Measurements from ENCODE around the gene ANTXR2.

ANTXR2 gene

DNA sequence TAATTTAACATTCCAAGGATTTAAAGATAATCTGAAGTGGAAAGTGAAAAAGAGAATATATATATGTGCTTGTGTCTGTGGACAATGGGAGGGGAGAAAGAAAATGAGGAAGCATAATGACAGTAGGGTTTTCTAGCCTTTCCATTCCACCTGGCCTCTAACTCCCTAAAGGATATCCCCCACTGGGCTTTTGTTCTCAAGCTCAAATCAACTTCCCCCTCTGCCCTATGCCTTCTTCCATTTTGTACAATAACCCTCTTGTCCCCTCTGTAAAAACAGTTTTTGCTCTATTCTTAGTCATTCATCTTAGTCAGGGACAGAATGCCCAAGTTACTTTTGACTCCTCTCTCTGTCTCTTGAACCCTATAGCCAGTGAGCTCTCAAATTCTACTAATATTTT, 23.6 kb downstream of the ANTXR2 start:
- no peak overlapping the region for H3K27ac ChIP-seq
- no peak for TF ChIP-seq ZFX (IDR thresholded peaks at IDR 0.05; ENCODE audit: borderline replicate concordance)
- TF ChIP-seq, protein P1, sequence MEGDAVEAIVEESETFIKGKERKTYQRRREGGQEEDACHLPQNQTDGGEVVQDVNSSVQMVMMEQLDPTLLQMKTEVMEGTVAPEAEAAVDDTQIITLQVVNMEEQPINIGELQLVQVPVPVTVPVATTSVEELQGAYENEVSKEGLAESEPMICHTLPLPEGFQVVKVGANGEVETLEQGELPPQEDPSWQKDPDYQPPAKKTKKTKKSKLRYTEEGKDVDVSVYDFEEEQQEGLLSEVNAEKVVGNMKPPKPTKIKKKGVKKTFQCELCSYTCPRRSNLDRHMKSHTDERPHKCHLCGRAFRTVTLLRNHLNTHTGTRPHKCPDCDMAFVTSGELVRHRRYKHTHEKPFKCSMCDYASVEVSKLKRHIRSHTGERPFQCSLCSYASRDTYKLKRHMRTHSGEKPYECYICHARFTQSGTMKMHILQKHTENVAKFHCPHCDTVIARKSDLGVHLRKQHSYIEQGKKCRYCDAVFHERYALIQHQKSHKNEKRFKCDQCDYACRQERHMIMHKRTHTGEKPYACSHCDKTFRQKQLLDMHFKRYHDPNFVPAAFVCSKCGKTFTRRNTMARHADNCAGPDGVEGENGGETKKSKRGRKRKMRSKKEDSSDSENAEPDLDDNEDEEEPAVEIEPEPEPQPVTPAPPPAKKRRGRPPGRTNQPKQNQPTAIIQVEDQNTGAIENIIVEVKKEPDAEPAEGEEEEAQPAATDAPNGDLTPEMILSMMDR (IDR thresholded peaks at IDR 0.05): no peak

DNA sequence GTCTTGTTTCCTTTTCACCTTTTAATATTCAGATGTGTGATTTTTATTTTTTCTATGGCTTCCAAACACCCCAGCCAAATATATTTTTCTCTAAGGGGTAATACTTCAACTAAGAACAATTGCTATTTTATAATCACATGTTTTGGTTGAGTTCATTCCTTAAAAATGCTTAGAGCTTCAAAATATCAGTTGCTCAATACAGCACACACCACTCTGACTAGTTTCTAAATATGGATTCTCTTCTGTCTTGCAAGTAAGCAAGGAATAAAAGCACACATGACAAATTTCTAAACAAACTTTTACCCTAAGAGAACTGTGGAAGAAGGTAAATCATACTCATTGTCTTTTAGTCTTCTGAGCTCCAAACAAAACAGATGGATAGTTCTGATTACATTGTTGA, 27.2 kb downstream of the ANTXR2 start:
- no peak for TF ChIP-seq ZFX (IDR thresholded peaks at IDR 0.05; ENCODE audit: borderline replicate concordance)
- TF ChIP-seq, protein P1 (IDR thresholded peaks at IDR 0.05): no peak
- H3K27ac ChIP-seq: no peak overlapping the region

DNA sequence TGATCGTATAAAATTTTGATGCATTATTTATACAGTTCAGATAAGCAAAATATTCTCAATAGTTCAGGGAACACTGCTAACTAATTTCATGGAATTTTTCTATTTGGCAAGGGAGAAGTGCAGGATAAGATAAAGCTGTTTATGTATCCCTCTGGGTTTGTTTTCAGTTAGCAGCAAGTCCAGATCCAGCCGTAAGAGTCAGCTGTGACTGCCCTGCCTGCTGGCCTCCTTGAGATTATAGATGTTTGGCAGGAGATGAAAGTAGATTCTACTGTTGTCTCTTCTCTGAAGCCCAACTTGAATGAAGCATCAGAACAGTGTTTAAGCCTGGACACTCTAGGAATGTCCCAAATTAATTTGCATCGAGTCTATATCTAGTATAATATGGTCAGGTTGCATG, 29.5 kb downstream of the ANTXR2 start:
- H3K27ac ChIP-seq: no peak overlapping the region
- TF ChIP-seq, protein P1 (IDR thresholded peaks at IDR 0.05): no peak
- TF ChIP-seq ZFX (IDR thresholded peaks at IDR 0.05; ENCODE audit: borderline replicate concordance): no peak

DNA sequence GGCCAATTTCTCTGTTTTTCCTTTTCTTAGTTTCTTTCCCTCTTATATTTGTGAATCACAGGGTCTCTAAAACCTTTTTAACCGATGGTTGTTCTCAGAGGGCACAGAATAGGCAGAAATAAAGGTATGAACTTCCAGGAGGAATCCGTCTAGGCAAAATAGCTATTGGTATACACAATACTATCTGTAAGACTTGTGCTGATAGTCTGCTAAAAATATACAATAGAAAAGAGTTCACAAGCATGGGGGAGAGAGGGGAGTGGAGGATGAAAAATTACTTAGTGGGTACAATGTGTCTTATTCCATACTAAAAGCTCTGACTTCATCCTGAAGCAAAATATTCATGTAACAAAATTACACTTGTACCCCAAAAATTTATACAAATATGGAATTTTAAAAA, 30.2 kb downstream of the ANTXR2 start:
- no peak overlapping the region for H3K27ac ChIP-seq
- TF ChIP-seq, protein P1 (IDR thresholded peaks at IDR 0.05): no peak

DNA sequence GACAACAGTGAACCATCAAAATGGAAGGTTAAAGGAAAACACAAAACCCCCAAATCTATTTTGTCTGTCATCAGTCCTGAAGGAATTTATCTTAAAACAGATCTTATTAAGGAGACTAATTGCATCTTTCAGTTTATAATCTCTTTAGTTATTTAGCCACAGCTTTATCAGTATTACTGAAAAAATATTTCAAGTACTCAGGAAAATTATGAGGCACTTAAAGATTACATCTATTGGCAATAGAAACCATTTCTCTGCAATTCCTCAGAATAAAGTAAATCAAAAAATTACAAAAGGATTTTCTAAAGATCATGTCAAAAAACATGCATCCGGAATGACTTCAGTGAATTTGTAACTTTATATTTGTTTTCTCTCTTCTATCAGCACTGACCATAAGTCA, 35.2 kb downstream of the ANTXR2 start:
- no peak overlapping the region for H3K27ac ChIP-seq
- TF ChIP-seq, protein P1 (IDR thresholded peaks at IDR 0.05): no peak
- no peak for TF ChIP-seq ZFX (IDR thresholded peaks at IDR 0.05; ENCODE audit: borderline replicate concordance)

DNA sequence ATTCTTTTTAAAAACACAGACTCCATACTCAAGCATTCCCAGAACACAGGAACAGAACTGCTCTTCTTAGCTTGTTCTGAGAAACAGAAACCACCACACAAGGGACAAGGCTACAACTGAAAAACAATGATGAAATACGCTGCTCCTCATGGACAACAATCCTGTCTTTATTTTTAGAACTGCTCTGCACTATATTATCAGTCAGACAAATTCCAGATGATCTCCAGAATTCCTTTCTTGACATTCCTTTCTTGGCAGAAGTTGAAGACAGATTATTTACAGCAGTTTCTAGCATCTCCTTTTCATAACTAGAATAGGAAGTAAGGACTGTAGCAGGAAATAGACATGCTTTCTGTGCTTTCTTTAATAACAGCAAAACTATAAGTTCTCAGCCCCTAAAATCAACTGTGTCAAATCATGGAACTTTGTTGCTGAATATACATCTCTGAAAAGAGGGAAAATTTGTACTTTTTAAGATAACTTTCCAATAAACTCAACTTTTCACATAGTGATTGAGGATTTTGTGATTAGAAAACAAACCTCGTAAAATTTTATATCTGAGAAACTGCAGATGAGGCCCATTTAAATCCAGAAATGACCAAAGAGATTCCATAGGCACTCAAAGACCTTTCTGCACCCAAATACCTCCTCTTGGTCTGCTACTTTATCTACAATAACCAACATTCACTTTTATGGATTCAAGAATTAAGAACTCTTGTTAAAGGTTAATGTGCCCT, 35.9 kb downstream of the ANTXR2 start:
- TF ChIP-seq, protein P1 (IDR thresholded peaks at IDR 0.05): no peak
- TF ChIP-seq ZFX (IDR thresholded peaks at IDR 0.05; ENCODE audit: borderline replicate concordance): no peak
- no peak overlapping the region for H3K27ac ChIP-seq

DNA sequence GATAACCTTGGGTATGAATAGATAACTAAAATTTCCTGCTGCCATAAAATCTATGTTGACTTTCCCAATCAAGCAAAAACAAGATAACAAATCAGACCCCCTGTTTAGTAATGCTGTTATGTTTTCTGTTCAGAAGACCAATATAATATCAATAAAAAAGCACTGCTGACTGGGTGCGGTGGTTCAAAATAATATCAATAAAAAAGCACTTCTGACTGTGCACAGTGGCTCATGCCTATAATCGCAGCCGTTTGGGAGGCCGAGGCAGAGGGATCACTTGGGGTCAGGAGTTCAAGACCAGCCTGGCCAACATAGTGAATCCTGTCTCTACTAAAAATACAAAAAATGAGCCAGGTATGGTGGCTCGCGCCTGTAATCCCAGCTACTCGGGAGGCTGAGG, 36.7 kb downstream of the ANTXR2 start:
- no peak overlapping the region for H3K27ac ChIP-seq

More for the DNA sequence above, 36.7 kb downstream of the ANTXR2 start:
- TF ChIP-seq ZFX (IDR thresholded peaks at IDR 0.05; ENCODE audit: borderline replicate concordance): no peak
- TF ChIP-seq, protein P1 (IDR thresholded peaks at IDR 0.05): no peak

Data from 22Rv1 (cell line).